Choroid plexus epithelial cell (primary cell): Measurements from ENCODE around the gene SEC14L2.

ENCODE experiments used
- DNase-seq: peaks from one replicate; pipeline ENCODE4 v3.0.0-alpha.2; 2010; ENCODE audit warnings: low read depth
- H3K4me3 ChIP-seq: 2 replicates; pipeline ENCODE4 v1.5.1; 2011; ENCODE audit warnings: low read depth, mild to moderate bottlenecking, control low read depth, low read length, moderate library complexity
- TF ChIP-seq, protein P1 (sequence below): conservative IDR thresholded peaks from 2 replicates; pipeline ENCODE4 v1.5.1; 2011; ENCODE audit warnings: low read depth, mild to moderate bottlenecking, control low read depth, inconsistent platforms, low read length, moderate library complexity

The SEC14L2 gene

DNA sequence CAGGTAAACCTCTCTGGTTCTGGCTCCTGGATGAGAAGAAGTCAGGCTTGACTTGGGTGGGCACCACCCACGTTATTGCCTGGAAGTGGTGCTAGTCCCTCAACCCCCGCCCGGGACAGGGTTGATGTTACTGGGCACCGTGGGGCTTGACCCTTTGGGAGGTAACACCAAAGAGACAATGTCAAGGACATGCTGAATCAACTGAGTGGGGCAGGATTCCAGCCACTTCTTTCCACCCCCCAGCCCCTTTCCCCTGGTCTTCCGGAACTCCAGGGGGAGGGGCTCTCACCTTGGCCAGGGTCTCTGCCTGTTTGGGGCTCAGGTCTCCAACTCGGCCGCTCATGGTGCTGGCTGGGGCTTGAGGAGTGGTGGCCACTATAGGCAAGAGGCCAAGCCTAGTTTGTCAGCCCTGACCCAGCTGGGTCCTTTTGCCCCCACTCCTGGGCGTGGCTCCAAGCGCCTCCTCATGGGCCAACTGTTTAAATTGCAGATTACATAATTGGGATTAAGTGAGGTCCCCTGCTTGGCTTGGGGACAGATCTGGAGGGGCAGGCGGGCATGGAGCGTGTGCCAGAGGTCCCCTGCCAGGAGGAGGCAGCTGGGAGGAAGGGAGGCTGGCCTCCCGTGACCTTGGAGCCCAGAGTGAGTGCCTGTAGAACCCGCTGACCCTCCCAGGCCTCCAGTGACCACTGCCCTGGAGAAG, 74.9 kb downstream of the SEC14L2 start, which contains the start of gene SEC14L3:
SEC14L3 (minus strand) TSS at position 402 of the 703 bp plus-strand sequence; CDS start at position 343, 59 bp downstream.
- no peak for DNase-seq
- TF ChIP-seq, protein P1, sequence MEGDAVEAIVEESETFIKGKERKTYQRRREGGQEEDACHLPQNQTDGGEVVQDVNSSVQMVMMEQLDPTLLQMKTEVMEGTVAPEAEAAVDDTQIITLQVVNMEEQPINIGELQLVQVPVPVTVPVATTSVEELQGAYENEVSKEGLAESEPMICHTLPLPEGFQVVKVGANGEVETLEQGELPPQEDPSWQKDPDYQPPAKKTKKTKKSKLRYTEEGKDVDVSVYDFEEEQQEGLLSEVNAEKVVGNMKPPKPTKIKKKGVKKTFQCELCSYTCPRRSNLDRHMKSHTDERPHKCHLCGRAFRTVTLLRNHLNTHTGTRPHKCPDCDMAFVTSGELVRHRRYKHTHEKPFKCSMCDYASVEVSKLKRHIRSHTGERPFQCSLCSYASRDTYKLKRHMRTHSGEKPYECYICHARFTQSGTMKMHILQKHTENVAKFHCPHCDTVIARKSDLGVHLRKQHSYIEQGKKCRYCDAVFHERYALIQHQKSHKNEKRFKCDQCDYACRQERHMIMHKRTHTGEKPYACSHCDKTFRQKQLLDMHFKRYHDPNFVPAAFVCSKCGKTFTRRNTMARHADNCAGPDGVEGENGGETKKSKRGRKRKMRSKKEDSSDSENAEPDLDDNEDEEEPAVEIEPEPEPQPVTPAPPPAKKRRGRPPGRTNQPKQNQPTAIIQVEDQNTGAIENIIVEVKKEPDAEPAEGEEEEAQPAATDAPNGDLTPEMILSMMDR: no peak
- H3K4me3 ChIP-seq: no peak within 1 kb of the TSS

DNA sequence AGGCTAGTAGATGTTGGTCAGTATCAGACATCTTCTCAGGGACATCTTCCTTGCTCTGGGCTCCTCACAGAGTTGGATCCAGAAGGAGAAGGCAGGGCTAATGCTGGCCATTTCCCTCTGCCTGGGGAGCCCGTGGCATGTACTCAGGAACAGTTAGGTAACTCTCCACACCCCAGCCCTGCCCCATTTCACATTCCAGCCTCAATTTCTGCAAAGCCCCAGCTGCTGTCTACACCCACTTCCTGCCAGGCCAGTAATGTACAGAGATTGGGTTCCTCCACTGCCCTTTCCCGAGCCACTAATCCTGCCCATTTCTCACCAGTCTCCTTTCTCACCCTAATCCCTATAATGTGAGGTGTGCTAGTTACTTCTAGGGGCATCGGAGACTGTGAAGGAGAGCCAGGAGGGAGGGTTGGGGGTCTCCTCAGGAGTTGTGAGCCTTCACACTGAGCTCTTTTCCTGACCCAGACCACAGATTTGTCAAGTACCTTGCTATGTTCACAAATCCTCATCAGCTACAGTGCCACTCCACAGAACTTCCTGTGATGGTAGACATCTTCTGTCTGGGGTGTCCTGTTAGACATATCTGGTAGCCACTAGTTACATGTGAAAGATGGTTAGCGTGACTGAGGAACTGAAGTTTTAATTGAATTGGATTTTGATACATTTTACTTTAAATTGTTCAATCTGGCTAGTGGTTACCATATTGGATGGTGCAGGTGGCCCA, 76.3 kb downstream of the SEC14L2 start:
- TF ChIP-seq, protein P1: no peak
- H3K4me3 ChIP-seq: no peak overlapping the region
- DNase-seq: no peak

DNA sequence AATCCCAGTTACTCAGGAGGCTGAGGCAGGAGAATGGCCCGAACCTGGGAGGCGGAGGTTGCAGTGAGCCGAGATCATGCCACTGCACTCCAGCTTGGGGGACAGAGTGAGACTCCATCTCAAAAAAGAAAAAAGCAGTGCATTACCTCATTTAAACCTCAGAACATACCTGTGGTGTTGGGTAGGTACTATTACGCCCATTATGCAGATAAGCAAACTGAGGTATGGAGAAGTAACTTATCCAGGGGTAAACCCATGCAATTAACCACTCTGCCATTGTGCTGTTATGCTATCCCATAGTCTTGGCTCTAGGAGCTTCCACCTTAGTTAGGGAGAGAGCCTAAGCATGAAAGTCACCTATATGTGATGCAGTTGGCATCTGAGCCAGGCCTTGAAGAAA, 77.3 kb downstream of the SEC14L2 start:
- no peak for DNase-seq
- TF ChIP-seq, protein P1: no peak
- H3K4me3 ChIP-seq: no peak overlapping the region
